GM21825 (cell line): Measurements from ENCODE around the gene KLC1.

Experiments used
- ATAC-seq: cut with Tn5 transposase; IDR thresholded peaks from one replicate; pipeline ENCODE4 v1.9.1; 2021; ENCODE audit warnings: mild to moderate bottlenecking, moderate library complexity; ENCODE audit not compliant: unreplicated experiment

KLC1 gene

DNA sequence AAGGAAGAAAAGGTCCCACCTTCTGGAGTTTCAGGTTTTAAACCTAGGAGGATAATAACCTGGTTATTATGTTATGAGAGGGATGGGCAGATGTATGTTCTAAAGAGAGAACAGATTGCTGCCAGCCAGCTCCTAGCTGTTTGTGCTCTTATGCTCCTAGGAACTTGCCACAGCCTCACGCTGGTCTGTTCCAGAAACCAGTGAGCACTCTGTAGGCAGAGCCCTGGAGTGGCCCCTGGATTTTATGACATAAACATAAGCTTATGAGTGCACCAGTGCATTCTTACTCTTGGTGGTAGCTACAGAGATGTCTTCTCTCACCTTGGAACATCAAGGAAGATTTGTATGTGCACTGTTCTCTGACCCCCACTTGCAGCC lies 27.7 kb downstream of the KLC1 start:
- ATAC-seq, result no peak

- no peak for ATAC-seq
Measured at GRCh38 chr14:103657471-103657870, 28.5 kb downstream of the KLC1 start.

- ATAC-seq, result no peak
Measured at GRCh38 chr14:103659631-103660030, 30.6 kb downstream of the KLC1 start.

DNA sequence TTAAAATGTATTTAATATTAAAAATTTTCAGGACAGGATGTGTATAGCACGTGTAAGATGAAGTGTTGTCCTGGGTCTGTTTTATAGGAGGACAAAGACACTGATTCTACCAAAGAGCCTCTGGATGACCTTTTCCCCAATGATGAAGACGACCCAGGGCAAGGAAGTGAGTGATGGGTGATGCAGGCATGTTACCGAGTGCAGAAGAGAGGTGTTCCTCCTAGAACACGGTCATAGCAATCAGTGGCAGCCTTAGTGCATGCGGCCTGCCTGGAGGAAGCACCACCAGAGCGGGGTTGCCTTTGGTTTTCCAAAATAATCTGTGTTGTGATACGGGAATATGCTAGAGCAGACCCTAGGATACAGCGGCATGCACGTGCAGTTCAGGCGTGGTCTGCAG lies 33.0 kb downstream of the KLC1 start:
- ATAC-seq, result no peak

- ATAC-seq, result no peak
Measured at GRCh38 chr14:103662591-103662990, 33.6 kb downstream of the KLC1 start.

- ATAC-seq, result no peak
Measured at GRCh38 chr14:103663506-103663905, 34.5 kb downstream of the KLC1 start.

- no peak for ATAC-seq
Measured at GRCh38 chr14:103667671-103668070, 38.7 kb downstream of the KLC1 start.

DNA sequence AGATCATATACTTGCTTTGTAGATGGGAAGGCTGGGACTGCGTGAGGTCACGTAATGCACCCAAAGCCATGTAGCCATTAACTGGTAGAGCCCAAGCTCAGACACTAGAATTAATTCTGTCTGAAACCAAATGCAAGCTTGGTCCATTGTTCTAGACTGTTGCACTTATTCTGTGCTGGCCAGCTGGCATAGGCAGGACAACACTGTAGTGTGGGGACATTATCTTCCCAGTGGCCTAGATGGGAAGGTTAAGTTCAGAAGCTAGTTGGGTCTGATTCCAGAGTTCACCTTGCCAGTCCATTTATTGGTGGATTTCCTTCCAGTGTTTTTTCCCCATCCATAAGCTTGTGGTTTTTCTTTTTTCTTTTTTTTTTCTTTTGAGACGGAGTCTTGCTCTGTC lies 39.1 kb downstream of the KLC1 start:
- no peak for ATAC-seq

- ATAC-seq, result no peak
Measured at GRCh38 chr14:103669370-103669769, 40.4 kb downstream of the KLC1 start.

GRCh38 chr14:103671911-103672310 lies 42.9 kb downstream of the KLC1 start:
- ATAC-seq, result no peak

DNA sequence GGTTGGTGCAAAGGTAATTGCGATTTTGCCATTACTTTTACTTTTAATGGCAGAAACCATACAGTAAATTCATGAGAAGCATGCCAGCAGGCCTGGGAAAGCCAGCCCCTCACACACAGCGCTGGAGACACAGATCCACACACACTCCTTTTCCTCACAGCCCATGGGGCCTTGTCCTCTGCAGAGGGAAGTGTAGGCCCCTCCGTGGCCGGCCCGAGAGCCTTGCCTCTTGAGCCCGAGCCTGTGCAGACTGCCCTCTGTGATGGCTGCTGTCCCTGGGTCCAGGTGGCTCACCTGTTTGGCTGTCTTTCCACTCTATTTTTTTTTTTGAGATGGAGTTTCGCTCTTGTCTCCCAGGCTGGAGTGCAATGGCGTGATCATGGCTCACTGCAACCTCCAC lies 46.9 kb downstream of the KLC1 start:
- ATAC-seq, result no peak

DNA sequence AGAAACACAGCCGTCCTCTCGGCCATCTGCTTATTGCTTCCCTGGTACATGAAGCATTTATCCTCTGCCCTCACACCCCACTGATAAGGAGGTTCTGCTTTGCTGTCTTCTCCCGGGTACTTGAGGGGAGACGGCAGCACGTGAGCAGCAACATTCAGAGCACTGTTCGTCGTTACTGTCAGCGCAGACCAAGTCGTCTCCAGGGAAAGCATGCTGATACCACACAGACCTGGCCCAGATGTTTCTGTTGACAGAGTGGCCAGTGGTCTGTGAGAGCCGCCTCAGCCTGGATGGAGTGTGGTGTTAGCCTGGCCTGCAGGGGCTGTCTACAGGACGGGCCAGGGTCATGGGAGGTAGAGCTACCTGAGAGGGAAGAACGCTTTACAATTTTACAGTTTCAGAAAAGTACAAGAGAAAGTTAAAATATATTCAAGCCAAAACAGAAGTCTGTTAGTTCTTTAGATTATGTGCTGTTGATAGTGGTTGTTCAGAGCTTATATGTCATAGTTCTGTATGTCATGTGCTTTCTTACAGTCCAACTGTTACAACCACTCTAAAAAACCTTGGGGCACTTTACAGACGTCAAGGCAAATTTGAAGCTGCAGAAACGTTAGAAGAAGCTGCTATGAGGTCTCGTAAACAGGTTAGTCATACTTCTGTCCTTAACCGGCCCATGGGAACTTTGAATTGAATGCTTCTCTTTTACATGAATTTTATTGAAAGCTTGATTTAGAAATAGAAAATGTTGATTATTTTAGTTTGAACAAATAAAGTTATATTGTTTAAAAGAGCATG lies 48.1 kb downstream of the KLC1 start:
- no peak for ATAC-seq

GRCh38 chr14:103679351-103679750 lies 50.3 kb downstream of the KLC1 start:
- peak; percentile 85 for ATAC-seq

GRCh38 chr14:103680491-103681231 lies 51.6 kb downstream of the KLC1 start:
- ATAC-seq, result no peak

DNA sequence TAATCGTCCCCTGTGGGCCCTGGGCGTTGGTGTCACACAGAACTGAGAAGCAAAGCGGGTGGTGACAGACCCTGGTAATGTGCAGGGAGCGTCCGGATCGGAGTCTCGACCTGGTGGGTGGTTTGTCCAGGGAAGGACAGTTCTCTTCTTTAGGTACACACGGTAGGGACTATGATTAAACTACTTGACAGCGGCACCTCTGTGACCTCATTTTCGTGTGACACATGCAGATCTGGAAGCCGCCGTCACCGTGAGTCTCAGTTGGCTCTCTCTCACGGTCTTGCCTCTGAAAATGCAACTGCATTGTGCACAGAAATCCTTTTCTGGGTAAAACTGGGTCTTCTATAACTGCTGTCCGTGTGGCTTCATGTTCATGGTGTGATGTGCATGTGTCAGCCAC lies 54.1 kb downstream of the KLC1 start:
- ATAC-seq, result no peak

DNA sequence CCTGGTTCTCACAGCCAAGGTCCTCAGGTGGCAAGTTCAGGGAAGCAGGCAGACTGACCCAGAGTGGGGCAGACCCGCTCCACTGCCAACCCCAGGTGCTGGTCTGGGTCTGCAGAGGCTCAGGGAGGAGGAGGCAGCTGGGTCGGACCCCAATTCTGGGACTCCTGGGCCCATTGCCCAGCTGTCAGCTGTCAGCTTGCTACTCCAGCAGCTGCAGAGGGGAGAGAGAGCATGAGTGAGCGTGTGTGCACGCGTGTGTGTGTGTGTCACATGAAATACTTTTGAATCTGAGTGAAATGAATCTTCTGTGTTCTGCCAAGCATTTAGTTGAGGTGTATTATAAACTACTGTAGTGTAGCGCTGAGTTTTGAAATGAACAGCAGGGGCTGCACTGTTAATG lies 55.5 kb downstream of the KLC1 start:
- no peak for ATAC-seq

DNA sequence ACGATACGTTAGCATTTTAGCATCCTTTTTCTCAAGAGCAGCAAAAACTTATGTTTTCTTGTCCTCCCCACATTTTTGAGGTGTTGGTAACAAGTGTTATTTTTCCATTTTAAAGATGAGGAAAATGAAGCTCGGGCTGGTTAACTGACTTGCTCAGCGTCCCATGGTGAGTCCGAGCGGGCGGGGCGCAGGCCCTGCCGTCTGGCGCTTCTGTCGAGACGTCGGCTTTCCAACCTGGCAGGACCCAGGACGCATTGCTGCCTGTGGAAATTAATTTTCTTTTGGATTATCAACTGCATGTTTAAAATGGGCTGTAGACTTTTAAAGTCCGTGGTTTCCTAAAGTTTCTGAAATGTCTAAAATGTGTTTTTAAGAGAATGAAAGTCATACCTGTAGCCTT lies 55.9 kb downstream of the KLC1 start:
- ATAC-seq, result no peak

DNA sequence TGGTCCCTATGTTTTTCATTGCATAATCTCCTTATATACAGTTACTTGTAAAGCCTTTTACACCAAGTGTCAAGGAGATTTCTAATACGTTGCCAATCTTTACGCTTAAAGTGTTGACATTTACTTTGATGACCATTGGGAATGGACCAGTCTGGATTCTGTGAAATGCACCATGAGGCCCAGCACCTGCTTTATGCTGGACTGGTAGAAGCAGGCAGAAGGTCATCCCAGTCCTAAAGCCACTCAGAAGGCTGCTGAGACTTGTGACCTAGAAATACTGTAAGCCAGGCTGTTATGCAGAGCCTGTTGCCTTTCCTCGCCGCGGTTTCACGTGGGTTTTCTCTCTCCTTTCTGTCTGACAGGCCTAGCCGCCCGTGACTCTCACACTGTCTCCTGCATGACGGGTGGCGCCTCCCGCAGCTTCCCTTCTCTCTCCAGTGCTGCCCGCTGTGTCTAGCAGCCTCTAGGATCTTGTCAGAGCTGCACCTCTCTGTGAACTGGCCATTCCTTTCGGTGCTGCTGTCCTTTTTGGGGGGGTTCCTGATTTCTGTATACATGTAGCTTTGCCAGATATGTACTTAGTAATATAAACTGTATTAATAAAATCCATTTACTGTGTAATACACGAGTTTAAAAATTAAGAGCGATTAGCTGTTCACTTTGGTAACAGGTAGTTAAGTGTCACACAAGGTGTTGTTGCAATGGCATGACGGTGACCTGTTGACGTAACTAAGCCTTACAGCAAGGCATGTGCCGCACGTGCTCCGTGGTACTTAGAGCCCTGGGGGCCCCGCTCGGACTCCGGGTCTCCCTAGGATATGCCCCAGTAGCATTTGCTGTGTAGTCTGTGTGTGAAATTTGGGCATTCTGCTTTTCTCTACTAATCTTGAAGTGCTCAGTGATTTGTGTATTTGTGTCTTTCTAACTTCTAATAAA lies 56.5 kb downstream of the KLC1 start:
- ATAC-seq, result no peak

DNA sequence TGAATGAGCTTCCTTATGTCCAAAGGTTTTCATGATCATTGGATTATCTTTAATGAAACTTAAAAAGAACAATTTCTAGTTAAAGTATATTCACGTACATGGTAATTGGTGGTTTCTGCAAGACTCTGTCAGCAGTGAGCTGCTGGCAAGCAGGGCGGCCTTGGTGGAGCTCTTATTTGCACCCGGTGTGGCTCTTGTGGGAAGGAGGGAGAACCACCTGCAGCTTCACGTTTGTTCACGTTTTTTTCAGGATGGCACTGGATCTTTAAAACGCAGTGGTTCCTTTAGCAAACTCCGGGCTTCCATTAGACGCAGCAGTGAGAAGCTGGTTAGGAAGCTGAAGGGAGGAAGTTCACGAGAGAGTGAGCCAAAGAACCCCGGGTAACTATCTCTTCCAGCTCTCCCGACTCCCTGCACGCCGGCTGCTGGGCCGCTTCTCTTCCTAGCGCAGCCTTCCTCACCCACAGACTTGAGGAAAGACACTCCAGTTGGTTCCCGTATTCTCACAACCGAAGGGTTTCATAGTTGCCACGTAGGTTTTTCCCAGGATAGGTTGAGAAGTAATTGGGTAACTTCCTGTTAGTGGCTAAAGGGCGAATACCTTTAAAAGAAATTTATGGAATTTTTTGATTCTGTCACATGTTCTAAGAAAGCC lies 57.9 kb downstream of the KLC1 start:
- no peak for ATAC-seq

DNA sequence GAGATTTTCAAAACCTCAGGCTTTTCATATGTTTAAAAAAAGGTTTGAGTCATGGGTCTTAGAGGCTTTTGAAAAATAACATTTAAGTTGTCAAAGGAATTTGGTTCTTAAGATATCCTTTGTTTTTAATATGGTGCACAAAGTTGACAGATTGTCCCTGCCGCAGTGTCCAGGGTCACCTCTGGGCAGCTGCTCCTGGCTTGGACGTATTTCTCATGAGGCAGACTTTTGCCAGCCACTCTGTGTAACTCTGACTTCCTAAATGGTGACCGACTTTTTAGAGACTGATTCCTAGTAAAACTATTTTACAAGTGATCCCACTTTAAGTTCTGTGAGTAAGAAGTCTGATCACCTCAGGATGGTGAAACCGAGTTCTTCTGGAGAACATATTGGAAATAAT lies 58.7 kb downstream of the KLC1 start:
- no peak for ATAC-seq

- ATAC-seq, result no peak
Measured at GRCh38 chr14:103688441-103688840, 59.4 kb downstream of the KLC1 start.
